Activated CD8-positive, alpha-beta T cell treated with anti-CD3 and anti-CD28 coated beads for 36 hours (primary cell): ENCODE measurements around the gene FAR2. TPM values are rescaled to one million over a fixed set of nuclear protein-coding genes. Genes with fewer than 3 reads are reported as not detected.

Source experiments
- ATAC-seq: fragments of 200-7000 bp; cut with Tn5 transposase; one replicate; pipeline ENCODE4 v1.10.0; 2021; ENCODE audit warnings: mild to moderate bottlenecking, moderate library complexity
- CTCF ChIA-PET: fragments of 350-600 bp; sonication (Branson Sonifier 250); formaldehyde crosslinking; loops from one replicate; lab custom pipeline; 2021; ENCODE audit warnings: antibody characterized with exemption; lab: Charles Lee
- POLR2A ChIA-PET: fragments of 350-600 bp; sonication (Branson Sonifier 250); formaldehyde crosslinking; loops from one replicate; lab custom pipeline; 2021; ENCODE audit warnings: antibody characterized with exemption; lab: Charles Lee
- DNase-seq: peaks from one replicate; pipeline ENCODE4 v3.0.0-alpha.2; 2020
- H3K27ac Mint-ChIP-seq: one replicate; pipeline ENCODE4 v1.8.0; 2021; ENCODE audit warnings: mild to moderate bottlenecking, mixed read lengths
- H3K27me3 Mint-ChIP-seq: one replicate; pipeline ENCODE4 v1.8.0; 2021; ENCODE audit warnings: mixed read lengths
- H3K36me3 Mint-ChIP-seq: one replicate; pipeline ENCODE4 v1.8.0; 2021; ENCODE audit warnings: low read depth, mixed read lengths
- H3K4me1 Mint-ChIP-seq: one replicate; pipeline ENCODE4 v1.8.0; 2021; ENCODE audit warnings: low read depth, mixed read lengths
- H3K4me3 Mint-ChIP-seq: one replicate; pipeline ENCODE4 v1.8.0; 2021; ENCODE audit warnings: mild to moderate bottlenecking, moderate library complexity, mixed read lengths
- H3K9me3 Mint-ChIP-seq: one replicate; pipeline ENCODE4 v1.8.0; 2021; ENCODE audit warnings: mixed read lengths
- intact Hi-C: fragments of 100-400 bp; cut with micrococcal nuclease; formaldehyde crosslinking; loops from one replicate; pipeline ENCODE4 v1.10.0; 2022
- total RNA-seq, 2 experiments: library from RNA; stranded (reverse); gene quantifications; one replicate each; pipeline ENCODE4 v1.2.3, GENCODE V29; 2021
- TF ChIP-seq, protein P1 (sequence below): fragments of 200-600 bp; IDR thresholded peaks from one replicate; pipeline ENCODE4 v1.8.0; 2022; ENCODE audit warnings: antibody characterized with exemption, mild to moderate bottlenecking

The FAR2 gene
- total RNA-seq, 2 experiments from 2014 or later, result 6.0 to 7.0 TPM

DNA sequence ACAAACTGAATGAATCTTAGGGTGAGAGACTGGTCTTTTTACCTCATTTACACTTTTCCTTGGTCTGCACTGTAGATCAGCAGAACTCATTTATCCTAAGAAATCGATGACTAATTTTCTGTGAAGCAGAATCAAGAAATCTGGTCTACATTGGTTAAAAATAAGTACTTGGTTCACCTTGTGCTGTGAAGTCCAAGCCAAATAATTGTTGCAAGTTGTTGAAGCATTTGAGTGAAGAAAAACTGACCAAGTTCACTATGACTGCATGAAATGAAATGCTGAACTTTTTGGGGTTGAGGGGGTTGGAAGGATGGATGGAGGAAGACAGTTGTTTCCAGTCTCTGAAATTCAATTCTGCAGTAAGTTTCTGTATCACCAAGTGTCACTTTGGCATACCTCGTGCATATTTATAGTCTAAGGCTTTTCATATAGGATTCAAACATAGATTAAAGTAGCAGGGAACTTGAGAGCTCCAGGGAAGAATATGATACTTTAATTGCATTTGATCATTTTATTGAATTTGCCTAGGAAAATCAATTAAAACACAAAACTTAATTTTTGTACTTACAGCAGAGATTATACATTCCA, 75.0 kb downstream of the FAR2 start:
- H3K36me3 Mint-ChIP-seq, result no peaks in the 10 kb centered on the region
- no peak for ATAC-seq
- ChIA-PET POLR2A (no interaction called here), CTCF (no interaction called here)
- TF ChIP-seq, protein P1, sequence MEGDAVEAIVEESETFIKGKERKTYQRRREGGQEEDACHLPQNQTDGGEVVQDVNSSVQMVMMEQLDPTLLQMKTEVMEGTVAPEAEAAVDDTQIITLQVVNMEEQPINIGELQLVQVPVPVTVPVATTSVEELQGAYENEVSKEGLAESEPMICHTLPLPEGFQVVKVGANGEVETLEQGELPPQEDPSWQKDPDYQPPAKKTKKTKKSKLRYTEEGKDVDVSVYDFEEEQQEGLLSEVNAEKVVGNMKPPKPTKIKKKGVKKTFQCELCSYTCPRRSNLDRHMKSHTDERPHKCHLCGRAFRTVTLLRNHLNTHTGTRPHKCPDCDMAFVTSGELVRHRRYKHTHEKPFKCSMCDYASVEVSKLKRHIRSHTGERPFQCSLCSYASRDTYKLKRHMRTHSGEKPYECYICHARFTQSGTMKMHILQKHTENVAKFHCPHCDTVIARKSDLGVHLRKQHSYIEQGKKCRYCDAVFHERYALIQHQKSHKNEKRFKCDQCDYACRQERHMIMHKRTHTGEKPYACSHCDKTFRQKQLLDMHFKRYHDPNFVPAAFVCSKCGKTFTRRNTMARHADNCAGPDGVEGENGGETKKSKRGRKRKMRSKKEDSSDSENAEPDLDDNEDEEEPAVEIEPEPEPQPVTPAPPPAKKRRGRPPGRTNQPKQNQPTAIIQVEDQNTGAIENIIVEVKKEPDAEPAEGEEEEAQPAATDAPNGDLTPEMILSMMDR, result no peak
- no peaks in the 10 kb centered on the region for H3K4me1 Mint-ChIP-seq
- H3K4me3 Mint-ChIP-seq, result no peak overlapping the region
- H3K27me3 Mint-ChIP-seq, result no peaks in the 10 kb centered on the region
- DNase-seq, result no peak
- intact Hi-C loops, result no loop called here
- no peak overlapping the region for H3K27ac Mint-ChIP-seq
- peaks cover 2% of the 10 kb centered on the region for H3K9me3 Mint-ChIP-seq

DNA sequence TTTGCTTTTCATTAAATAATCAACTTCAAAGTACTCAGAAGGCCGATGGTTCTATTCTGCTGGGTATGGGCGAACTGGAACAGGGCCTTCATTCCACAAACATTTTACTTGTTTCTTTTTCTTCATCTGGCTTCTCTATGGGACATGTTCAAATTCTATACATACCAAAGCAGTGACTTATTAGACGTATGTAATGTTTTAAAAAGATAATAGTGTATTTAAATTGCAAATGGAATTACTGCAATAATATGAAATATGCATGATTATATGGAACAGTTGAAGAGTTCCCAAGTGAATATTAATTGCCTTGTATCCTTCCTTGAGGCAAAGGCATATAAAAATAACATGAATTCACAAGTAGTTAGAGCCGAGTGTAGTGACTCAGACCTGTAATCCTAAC, 75.5 kb downstream of the FAR2 start:
- POLR2A ChIA-PET, result no interaction called here
- CTCF ChIA-PET, result no interaction called here
- H3K4me1 Mint-ChIP-seq, result no peaks in the 10 kb centered on the region

DNA sequence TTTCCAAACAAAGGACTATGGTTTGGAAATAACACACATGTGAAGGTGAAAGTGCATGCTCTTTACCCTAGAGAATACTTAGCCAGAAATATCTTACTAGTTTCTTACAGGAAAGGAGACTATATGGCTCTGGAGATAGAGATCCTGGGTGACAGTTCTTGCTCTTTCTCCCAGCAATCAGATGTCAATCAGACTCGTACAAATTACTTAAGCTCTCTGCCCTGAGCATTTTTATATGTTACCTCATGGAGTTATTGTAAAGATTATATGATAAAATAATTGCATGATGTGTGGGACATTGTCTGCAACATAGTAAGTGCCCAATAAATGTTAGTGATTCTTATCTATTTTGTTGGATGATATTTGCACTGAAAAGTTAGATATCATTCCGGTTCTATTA, 76.8 kb downstream of the FAR2 start:
- H3K27ac Mint-ChIP-seq, result no peak overlapping the region
- ATAC-seq, result no peak
- CTCF ChIA-PET, result interaction anchor here (1.2 kb wide), 1 partner anchor 153 kb away, joined by 3 read pairs; no protein-coding TSS in a partner anchor
- POLR2A ChIA-PET, result no interaction called here
- intact Hi-C loops, result no loop called here
- H3K4me1 Mint-ChIP-seq, result no peaks in the 10 kb centered on the region
- H3K9me3 Mint-ChIP-seq, result peaks cover 2% of the 10 kb centered on the region
- no peak overlapping the region for H3K4me3 Mint-ChIP-seq
- TF ChIP-seq, protein P1, result no peak
- DNase-seq, result no peak
- H3K36me3 Mint-ChIP-seq, result no peaks in the 10 kb centered on the region
- H3K27me3 Mint-ChIP-seq, result no peaks in the 10 kb centered on the region

More for the DNA sequence above, 75.5 kb downstream of the FAR2 start:
- Mint-ChIP-seq H3K27ac (no peak overlapping the region), H3K36me3 (no peaks in the 10 kb centered on the region), H3K9me3 (peaks cover 2% of the 10 kb centered on the region), H3K27me3 (no peaks in the 10 kb centered on the region), H3K4me3 (no peak overlapping the region)
- intact Hi-C loops, result no loop called here
- ATAC-seq, result no peak
- TF ChIP-seq, protein P1, result no peak
- no peak for DNase-seq

DNA sequence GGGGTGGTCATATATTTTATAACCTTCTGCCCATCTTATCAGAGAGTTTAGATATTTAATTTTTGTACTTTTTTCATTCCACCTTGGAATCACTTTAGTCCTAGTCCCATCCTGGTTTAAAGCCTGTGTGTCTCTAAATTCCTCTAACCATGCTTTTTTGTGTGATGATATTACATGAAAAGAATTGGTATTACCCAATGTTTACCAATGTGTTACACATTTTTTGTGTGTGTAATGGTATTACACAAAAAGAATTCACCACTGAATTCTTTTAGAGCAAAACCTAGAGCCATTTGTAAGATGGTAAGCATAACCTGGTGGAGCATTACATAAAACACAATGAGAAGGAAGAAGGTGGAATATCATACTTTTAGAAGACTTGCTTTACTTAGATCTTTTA, 77.5 kb downstream of the FAR2 start:
- H3K27me3 Mint-ChIP-seq, result no peaks in the 10 kb centered on the region
- ATAC-seq (no peak), DNase-seq (no peak)
- TF ChIP-seq, protein P1, result no peak
- H3K9me3 Mint-ChIP-seq, result peaks cover 2% of the 10 kb centered on the region
- POLR2A ChIA-PET, result no interaction called here
- H3K4me1 Mint-ChIP-seq, result no peaks in the 10 kb centered on the region
- CTCF ChIA-PET, result no interaction called here
- no peaks in the 10 kb centered on the region for H3K36me3 Mint-ChIP-seq
- H3K27ac Mint-ChIP-seq, result no peak overlapping the region
- no peak overlapping the region for H3K4me3 Mint-ChIP-seq
- intact Hi-C loops, result no loop called here

DNA sequence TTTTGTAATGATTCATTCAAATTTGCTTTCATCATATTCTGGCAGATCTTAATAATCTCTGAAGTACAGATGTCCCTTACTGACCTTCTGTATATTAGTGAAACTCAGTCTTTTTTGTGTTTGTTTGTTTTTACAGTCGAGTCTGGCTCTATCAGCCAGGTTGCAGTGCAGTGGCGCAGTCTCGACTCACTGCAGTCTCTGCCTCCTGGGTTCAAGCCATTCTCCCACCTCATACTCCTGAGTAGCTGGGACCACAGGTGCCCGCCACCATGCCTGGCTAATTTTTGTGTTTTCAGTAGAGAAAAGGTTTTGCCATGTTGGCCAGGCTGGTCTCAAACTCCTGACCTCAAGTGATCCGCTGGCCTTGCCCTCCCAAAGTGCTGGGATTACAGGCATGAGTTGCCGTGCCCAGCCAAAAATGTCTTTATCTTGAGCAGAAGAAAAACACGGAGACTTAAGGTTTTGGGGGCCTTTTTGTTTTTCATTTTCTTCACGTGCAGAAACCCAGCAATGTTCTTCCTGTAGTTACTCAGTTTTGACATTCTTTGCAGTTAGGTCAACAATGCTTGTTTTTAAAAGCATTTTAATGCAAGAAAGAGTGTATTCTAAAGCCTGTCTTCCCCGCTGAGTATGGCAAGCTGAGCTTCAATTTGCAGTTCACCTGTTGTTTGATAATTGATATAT, 79.5 kb downstream of the FAR2 start:
- Mint-ChIP-seq H3K27me3 (no peaks in the 10 kb centered on the region), H3K27ac (no peak overlapping the region), H3K4me3 (no peak overlapping the region), H3K4me1 (no peaks in the 10 kb centered on the region), H3K9me3 (no peaks in the 10 kb centered on the region), H3K36me3 (no peaks in the 10 kb centered on the region)
- TF ChIP-seq, protein P1, result no peak
- ChIA-PET POLR2A (no interaction called here), CTCF (no interaction called here)
- DNase-seq (no peak), ATAC-seq (no peak)
- intact Hi-C loops, result no loop called here
